Measurements from ENCODE around the gene CDCA8. TPM values are rescaled to one million over a fixed set of nuclear protein-coding genes. Genes with fewer than 3 reads are reported as not detected.
A peak's percentile ranks its signal among the peaks of the same experiment; 100 is the strongest.

Gene CDCA8
- total and polyA plus RNA-seq, 2 experiments from 2014 or later, result 31.6 to 37.9 TPM

GRCh38 chr1:37752213-37752582 lies 59.9 kb downstream of the CDCA8 start:
- no peaks in the 10 kb centered on the region for H3K4me1 ChIP-seq (ENCODE audit: insufficient read depth)
- no peak overlapping the region for H3K27ac ChIP-seq (ENCODE audit: low read depth)
- no peaks in the 10 kb centered on the region for H3K9me2 ChIP-seq (ENCODE audit: insufficient read depth)
- Mint-ChIP-seq H3K4me1 (peaks cover 4% of the 10 kb centered on the region; the same call in 2 of the 3 replicates), H3K9me3 (no peaks in the 10 kb centered on the region), H3K27me3 (ENCODE audit: insufficient read depth, low read depth, poor library complexity) (peaks cover 55% of the 10 kb centered on the region), H3K4me3 (peak overlapping the region; percentile 71), H3K36me3 (ENCODE audit: low read depth) (no peaks in the 10 kb centered on the region), H3K27ac (no peak overlapping the region)
- peaks cover 4% of the 10 kb centered on the region; the same call in 1 of the 2 replicates for H4K20me1 ChIP-seq (replicated peaks; ENCODE audit: insufficient read depth)
- no peaks in the 10 kb centered on the region for H3K79me2 ChIP-seq (replicated peaks; ENCODE audit: insufficient read depth)
- H3F3A ChIP-seq (replicated peaks; ENCODE audit: low read depth), result peaks cover 4% of the 10 kb centered on the region; the same call in 1 of the 2 replicates
- DNase-seq (ENCODE audit: low spot score), result no peak
- TF ChIP-seq EZH2 (IDR thresholded peaks at IDR 0.05; ENCODE audit: low read depth, unreplicated experiment), result peak; percentile 64
- TF ChIP-seq STAT1 (IDR thresholded peaks at IDR 0.05; ENCODE audit: unreplicated experiment), result no peak
- TF ChIP-seq EZH2phosphoT487 (IDR thresholded peaks at IDR 0.05; ENCODE audit: unreplicated experiment), result peak; percentile 53
- ATAC-seq, result peak; percentile 5; the same call in 1 of the 3 replicates
- H3K27me3 ChIP-seq (ENCODE audit: insufficient read depth), result peaks cover 72% of the 10 kb centered on the region
- peak overlapping the region; percentile 61 for H3K4me3 ChIP-seq
- peak overlapping the region; percentile 78 for H3K4me2 ChIP-seq
- H3K36me3 ChIP-seq (ENCODE audit: insufficient read depth), result no peaks in the 10 kb centered on the region
- H2AFZ ChIP-seq, result peak overlapping the region; percentile 87

GRCh38 chr1:37752583-37753471 lies 60.5 kb downstream of the CDCA8 start:
- Histone ChIP-seq H2AFZ (peak overlapping the region; percentile 87; the same call in 1 of the 2 replicates), H3K27me3 (ENCODE audit: insufficient read depth) (peaks cover 79% of the 10 kb centered on the region), H3K36me3 (ENCODE audit: insufficient read depth) (no peaks in the 10 kb centered on the region), H4K20me1 (replicated peaks; ENCODE audit: insufficient read depth) (peaks cover 4% of the 10 kb centered on the region; the same call in 1 of the 2 replicates), H3K27ac (ENCODE audit: low read depth) (no peak overlapping the region), H3K9me2 (ENCODE audit: insufficient read depth) (no peaks in the 10 kb centered on the region), H3K4me2 (peak overlapping the region; percentile 81), H3K4me1 (ENCODE audit: insufficient read depth) (no peaks in the 10 kb centered on the region), H3K79me2 (replicated peaks; ENCODE audit: insufficient read depth) (no peaks in the 10 kb centered on the region), H3K4me3 (peak overlapping the region; percentile 61), H3F3A (replicated peaks; ENCODE audit: low read depth) (peaks cover 4% of the 10 kb centered on the region; the same call in 1 of the 2 replicates)
- no peak overlapping the region for H3K27ac Mint-ChIP-seq
- DNase-seq (ENCODE audit: low spot score) (peak; percentile 62), ATAC-seq (peak; percentile 73)
- TF ChIP-seq JUNB (IDR thresholded peaks at IDR 0.05; ENCODE audit: unreplicated experiment), result no peak
- no peak for TF ChIP-seq STAT1 (IDR thresholded peaks at IDR 0.05; ENCODE audit: unreplicated experiment)
- TF ChIP-seq EZH2 (IDR thresholded peaks at IDR 0.05; ENCODE audit: low read depth, unreplicated experiment), result peak; percentile 28
- H3K4me1 Mint-ChIP-seq, result peaks cover 4% of the 10 kb centered on the region; the same call in 2 of the 3 replicates
- H3K9me3 Mint-ChIP-seq, result no peaks in the 10 kb centered on the region
- H3K36me3 Mint-ChIP-seq (ENCODE audit: low read depth), result no peaks in the 10 kb centered on the region
- H3K4me3 Mint-ChIP-seq, result peak overlapping the region; percentile 71
- peaks cover 55% of the 10 kb centered on the region for H3K27me3 Mint-ChIP-seq (ENCODE audit: insufficient read depth, low read depth, poor library complexity)

- Histone ChIP-seq H3F3A (replicated peaks; ENCODE audit: low read depth) (peaks cover 4% of the 10 kb centered on the region; the same call in 1 of the 2 replicates), H3K4me3 (peak overlapping the region; percentile 61), H3K4me2 (peak overlapping the region; percentile 81), H4K20me1 (replicated peaks; ENCODE audit: insufficient read depth) (peaks cover 4% of the 10 kb centered on the region; the same call in 1 of the 2 replicates), H3K27me3 (ENCODE audit: insufficient read depth) (peaks cover 87% of the 10 kb centered on the region), H3K79me2 (replicated peaks; ENCODE audit: insufficient read depth) (no peaks in the 10 kb centered on the region), H3K27ac (ENCODE audit: low read depth) (no peak overlapping the region), H2AFZ (peak overlapping the region; percentile 72), H3K36me3 (ENCODE audit: insufficient read depth) (no peaks in the 10 kb centered on the region), H3K9me2 (ENCODE audit: insufficient read depth) (no peaks in the 10 kb centered on the region), H3K4me1 (ENCODE audit: insufficient read depth) (no peaks in the 10 kb centered on the region)
- DNase-seq (ENCODE audit: low spot score) (peak; percentile 62), ATAC-seq (peak; percentile 47)
- Mint-ChIP-seq H3K27me3 (ENCODE audit: insufficient read depth, low read depth, poor library complexity) (peaks cover 55% of the 10 kb centered on the region), H3K9me3 (no peaks in the 10 kb centered on the region), H3K4me3 (peak overlapping the region; percentile 69), H3K36me3 (ENCODE audit: low read depth) (no peaks in the 10 kb centered on the region), H3K4me1 (peaks cover 4% of the 10 kb centered on the region; the same call in 2 of the 3 replicates), H3K27ac (no peak overlapping the region)
- peak; percentile 29; the same call in 1 of the 2 replicates for TF ChIP-seq POLR2AphosphoS5 (IDR thresholded peaks at IDR 0.05; ENCODE audit: low read depth)
- TF ChIP-seq NANOG (IDR thresholded peaks at IDR 0.05; ENCODE audit: borderline replicate concordance), result no peak
- TF ChIP-seq ETS1 (IDR thresholded peaks at IDR 0.05), result no peak
- TF ChIP-seq EZH2 (IDR thresholded peaks at IDR 0.05; ENCODE audit: low read depth, unreplicated experiment), result peak; percentile 69
- peak; percentile 48 for TF ChIP-seq EZH2phosphoT487 (IDR thresholded peaks at IDR 0.05; ENCODE audit: unreplicated experiment)
Measured at GRCh38 chr1:37753473-37754321, 61.4 kb downstream of the CDCA8 start.
